Measurements from ENCODE around the gene LGI1. TPM values are rescaled to one million over a fixed set of nuclear protein-coding genes. Genes with fewer than 3 reads are reported as not detected.
A peak's percentile ranks its signal among the peaks of the same experiment; 100 is the strongest.

LGI1 gene
- total RNA-seq, 2 experiments from 2014 or later, result not detected

DNA sequence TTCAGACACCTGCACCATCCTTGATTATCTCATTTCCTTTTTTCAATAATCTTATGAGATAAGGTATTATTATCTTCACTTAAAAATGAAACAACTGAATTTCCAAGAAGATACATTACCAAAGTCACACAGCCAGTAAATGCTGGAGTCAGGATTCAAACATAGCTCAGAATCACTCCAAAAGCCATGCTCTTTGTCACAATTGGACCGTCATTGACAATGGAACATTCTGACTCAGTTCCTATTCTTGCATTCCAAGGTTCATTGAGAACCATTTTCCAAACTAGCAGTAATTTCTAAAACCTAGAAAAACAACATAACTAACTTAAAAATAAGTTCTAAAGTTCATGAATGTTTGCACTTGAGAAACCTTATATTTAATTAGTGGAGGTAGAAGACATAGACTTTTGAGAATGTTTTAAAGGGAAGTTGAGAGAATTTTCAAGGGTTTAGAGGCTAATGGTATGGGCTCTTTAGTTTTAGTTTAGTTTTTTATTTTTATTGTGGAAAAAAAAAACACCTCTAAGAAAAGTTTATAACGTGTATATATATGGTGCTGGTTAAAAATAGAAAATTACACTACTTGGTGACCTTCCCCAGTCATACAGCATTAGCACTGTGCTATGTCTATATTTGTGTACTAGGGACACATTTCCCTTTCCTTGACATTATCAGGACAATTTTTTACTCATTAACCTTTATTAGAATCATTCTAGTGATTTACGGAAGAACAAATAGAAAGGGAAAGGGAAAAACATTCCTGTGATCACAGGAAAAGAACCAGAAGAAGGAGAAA, 30.9 kb downstream of the LGI1 start:
- ATAC-seq (no peak), DNase-seq (no peak)
- ChIA-PET CTCF (no interaction called here), POLR2A (no interaction called here)
- Mint-ChIP-seq H3K9me3 (ENCODE audit: insufficient read depth) (no peaks in the 10 kb centered on the region), H3K4me3 (no peak overlapping the region), H3K36me3 (ENCODE audit: low read depth) (no peaks in the 10 kb centered on the region), H3K4me1 (ENCODE audit: low read depth) (no peaks in the 10 kb centered on the region), H3K27me3 (ENCODE audit: low read depth) (peaks cover 2% of the 10 kb centered on the region), H3K27ac (no peak overlapping the region)

GRCh38 chr10:93790439-93790838, 32.7 kb downstream of the LGI1 start:
- no peak for ATAC-seq
- H3K36me3 Mint-ChIP-seq (ENCODE audit: low read depth), result no peaks in the 10 kb centered on the region
- H3K27me3 Mint-ChIP-seq (ENCODE audit: low read depth), result peaks cover 2% of the 10 kb centered on the region
- H3K4me3 Mint-ChIP-seq, result no peak overlapping the region
- POLR2A ChIA-PET, result no interaction called here
- H3K27ac Mint-ChIP-seq, result no peak overlapping the region
- H3K4me1 Mint-ChIP-seq (ENCODE audit: low read depth), result no peaks in the 10 kb centered on the region
- no peaks in the 10 kb centered on the region for H3K9me3 Mint-ChIP-seq (ENCODE audit: insufficient read depth)
- no peak for DNase-seq
- CTCF ChIA-PET, result no interaction called here

DNA sequence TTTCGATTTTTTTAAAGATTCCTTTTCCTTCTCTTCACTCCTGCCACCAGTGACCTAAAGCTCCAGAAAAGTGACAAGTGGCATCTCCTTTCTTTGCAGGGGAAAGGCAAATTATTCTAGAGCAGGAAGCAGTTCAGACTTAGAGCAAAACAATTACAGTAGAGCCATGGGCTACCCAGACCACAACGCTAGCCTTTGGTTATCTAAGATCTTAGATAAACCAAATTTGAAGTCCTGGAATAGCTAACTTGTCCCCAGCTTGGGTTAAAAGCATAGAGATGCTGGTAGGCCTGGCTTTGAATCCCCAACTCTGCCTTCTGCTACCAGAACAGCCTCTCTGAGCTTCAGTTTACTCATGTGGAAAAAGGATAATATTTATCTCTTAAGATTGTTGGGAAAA, 38.4 kb downstream of the LGI1 start:
- Mint-ChIP-seq H3K4me1 (ENCODE audit: low read depth) (no peaks in the 10 kb centered on the region), H3K36me3 (ENCODE audit: low read depth) (no peaks in the 10 kb centered on the region), H3K4me3 (no peak overlapping the region), H3K9me3 (ENCODE audit: insufficient read depth) (no peaks in the 10 kb centered on the region), H3K27me3 (ENCODE audit: low read depth) (no peaks in the 10 kb centered on the region), H3K27ac (no peak overlapping the region)
- CTCF ChIA-PET, result no interaction called here
- POLR2A ChIA-PET, result no interaction called here
- no peak for DNase-seq
- ATAC-seq, result no peak

GRCh38 chr10:93797825-93798224, 40.1 kb downstream of the LGI1 start:
- Mint-ChIP-seq H3K4me3 (no peak overlapping the region), H3K4me1 (ENCODE audit: low read depth) (no peaks in the 10 kb centered on the region), H3K9me3 (ENCODE audit: insufficient read depth) (no peaks in the 10 kb centered on the region), H3K27me3 (ENCODE audit: low read depth) (no peaks in the 10 kb centered on the region), H3K36me3 (ENCODE audit: low read depth) (no peaks in the 10 kb centered on the region), H3K27ac (no peak overlapping the region)
- ATAC-seq (no peak), DNase-seq (no peak)
- ChIA-PET CTCF (no interaction called here), POLR2A (no interaction called here)

DNA sequence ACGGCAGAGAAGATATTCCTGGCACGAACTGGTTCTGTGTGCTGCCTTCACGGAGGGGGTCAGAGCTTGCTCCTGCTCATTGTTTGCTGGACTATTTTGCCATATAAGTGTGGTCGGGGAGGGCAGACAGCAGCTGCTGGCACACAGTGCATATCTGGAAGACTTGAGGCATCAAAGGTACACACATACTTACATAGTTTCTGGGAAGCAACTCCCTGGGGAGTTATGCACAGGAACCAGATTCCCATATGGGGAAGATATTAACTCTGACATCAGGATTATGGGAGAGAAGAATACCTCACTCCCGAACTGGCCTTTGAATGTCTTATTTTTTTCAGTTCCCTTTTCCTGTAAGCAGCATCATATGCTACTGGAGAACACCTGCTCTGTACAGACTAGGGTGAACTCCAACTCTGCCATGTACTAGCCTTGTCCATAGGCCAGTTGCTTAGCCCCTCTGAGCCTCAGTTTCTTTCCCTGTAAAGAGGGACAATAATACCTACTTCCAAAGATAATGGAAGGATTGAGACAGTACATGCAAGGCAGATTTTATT, 41.5 kb downstream of the LGI1 start:
- no peaks in the 10 kb centered on the region for H3K9me3 Mint-ChIP-seq (ENCODE audit: insufficient read depth)
- no peak overlapping the region for H3K4me3 Mint-ChIP-seq
- H3K27ac Mint-ChIP-seq, result no peak overlapping the region
- ATAC-seq (no peak), DNase-seq (no peak)
- no peaks in the 10 kb centered on the region for H3K4me1 Mint-ChIP-seq (ENCODE audit: low read depth)
- ChIA-PET POLR2A (no interaction called here), CTCF (no interaction called here)
- no peaks in the 10 kb centered on the region for H3K36me3 Mint-ChIP-seq (ENCODE audit: low read depth)
- H3K27me3 Mint-ChIP-seq (ENCODE audit: low read depth), result peaks cover 8% of the 10 kb centered on the region

- no peak for DNase-seq
- no peak for ATAC-seq
- no peaks in the 10 kb centered on the region for H3K9me3 Mint-ChIP-seq (ENCODE audit: insufficient read depth)
- H3K36me3 Mint-ChIP-seq (ENCODE audit: low read depth), result no peaks in the 10 kb centered on the region
- ChIA-PET POLR2A (no interaction called here), CTCF (no interaction called here)
- H3K4me3 Mint-ChIP-seq, result no peak overlapping the region
- H3K4me1 Mint-ChIP-seq (ENCODE audit: low read depth), result no peaks in the 10 kb centered on the region
- H3K27ac Mint-ChIP-seq, result no peak overlapping the region
- peaks cover 11% of the 10 kb centered on the region for H3K27me3 Mint-ChIP-seq (ENCODE audit: low read depth)
These were observed 46.5 kb downstream of the LGI1 start for GRCh38 chr10:93804200-93804599.

GRCh38 chr10:93806903-93807302, 49.2 kb downstream of the LGI1 start:
- Mint-ChIP-seq H3K4me3 (no peak overlapping the region), H3K27me3 (ENCODE audit: low read depth) (peaks cover 11% of the 10 kb centered on the region), H3K9me3 (ENCODE audit: insufficient read depth) (no peaks in the 10 kb centered on the region), H3K4me1 (ENCODE audit: low read depth) (no peaks in the 10 kb centered on the region), H3K36me3 (ENCODE audit: low read depth) (no peaks in the 10 kb centered on the region), H3K27ac (no peak overlapping the region)
- ChIA-PET CTCF (no interaction called here), POLR2A (no interaction called here)
- DNase-seq, result no peak
- no peak for ATAC-seq

DNA sequence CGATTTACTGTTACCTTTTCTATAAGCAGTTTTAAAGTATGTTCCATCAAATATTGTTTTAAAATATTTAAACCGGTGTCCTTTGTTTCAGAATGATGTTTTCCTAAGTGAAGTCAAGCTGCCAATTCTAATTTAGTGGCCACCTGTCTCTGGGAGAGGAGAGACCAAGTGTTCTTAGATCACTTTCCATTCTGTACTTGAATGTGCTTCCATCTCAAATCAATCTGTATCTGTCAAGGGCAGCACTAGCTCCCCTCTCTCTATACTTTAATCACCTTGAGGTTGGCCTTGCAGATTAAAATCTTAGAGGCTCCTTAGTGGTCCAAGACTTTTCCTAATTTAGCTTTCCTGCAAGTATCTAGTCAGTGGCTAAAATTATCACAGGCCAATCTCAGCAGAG, 49.6 kb downstream of the LGI1 start:
- ChIA-PET POLR2A (interaction anchor here (0.7 kb wide), 1 partner anchor 657 kb away, joined by 3 read pairs; no protein-coding TSS in a partner anchor), CTCF (interaction anchor here (1.5 kb wide), 1 partner anchor 52 kb away, joined by 3 read pairs; no protein-coding TSS in a partner anchor)
- peaks cover 11% of the 10 kb centered on the region for H3K27me3 Mint-ChIP-seq (ENCODE audit: low read depth)
- H3K4me3 Mint-ChIP-seq, result no peak overlapping the region
- no peak overlapping the region for H3K27ac Mint-ChIP-seq
- no peaks in the 10 kb centered on the region for H3K9me3 Mint-ChIP-seq (ENCODE audit: insufficient read depth)
- ATAC-seq (no peak), DNase-seq (no peak)
- no peaks in the 10 kb centered on the region for H3K4me1 Mint-ChIP-seq (ENCODE audit: low read depth)
- no peaks in the 10 kb centered on the region for H3K36me3 Mint-ChIP-seq (ENCODE audit: low read depth)

DNA sequence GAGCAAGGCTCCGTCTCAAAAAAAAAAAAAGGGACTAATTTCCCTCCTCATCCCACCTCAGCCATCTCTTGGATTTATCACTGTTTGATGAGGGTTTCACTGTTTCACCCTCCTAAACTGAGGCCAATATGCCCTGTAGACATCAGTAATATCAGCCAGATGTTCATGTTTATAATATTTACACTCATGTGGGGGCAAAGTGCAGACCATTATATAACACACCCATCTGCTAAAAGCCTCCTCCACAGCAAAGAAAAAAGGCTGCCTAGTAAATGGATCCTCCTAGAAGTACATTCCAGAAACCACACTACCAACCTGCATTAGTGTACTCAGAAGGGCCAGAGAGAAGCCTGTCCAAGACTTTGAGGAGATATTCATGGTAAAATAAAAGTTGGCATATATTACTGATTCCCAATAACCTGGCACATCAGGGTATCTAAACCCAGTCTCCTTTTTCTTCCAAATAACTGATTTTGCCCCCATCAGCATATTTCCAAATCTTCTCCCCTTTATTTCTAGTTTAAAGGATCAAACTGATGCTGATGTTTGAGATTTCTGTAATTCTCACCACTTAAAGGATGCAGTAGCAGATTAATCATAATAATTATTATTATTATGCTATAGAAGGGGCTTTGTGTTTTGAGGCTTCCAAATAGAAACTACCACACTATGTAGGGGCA, 55.1 kb downstream of the LGI1 start:
- peaks cover 19% of the 10 kb centered on the region for H3K27me3 Mint-ChIP-seq (ENCODE audit: low read depth)
- H3K36me3 Mint-ChIP-seq (ENCODE audit: low read depth), result no peaks in the 10 kb centered on the region
- H3K9me3 Mint-ChIP-seq (ENCODE audit: insufficient read depth), result no peaks in the 10 kb centered on the region
- no peak overlapping the region for H3K4me3 Mint-ChIP-seq
- ChIA-PET POLR2A (no interaction called here), CTCF (interaction anchor here (1.7 kb wide), 1 partner anchor 8 kb away, joined by 6 read pairs; no protein-coding TSS in a partner anchor)
- H3K4me1 Mint-ChIP-seq (ENCODE audit: low read depth), result no peaks in the 10 kb centered on the region
- H3K27ac Mint-ChIP-seq, result no peak overlapping the region
- ATAC-seq (no peak), DNase-seq (no peak)

- H3K4me3 Mint-ChIP-seq, result no peak overlapping the region
- DNase-seq (peak; percentile 42), ATAC-seq (peak; percentile 61)
- H3K9me3 Mint-ChIP-seq (ENCODE audit: insufficient read depth), result no peaks in the 10 kb centered on the region
- no peaks in the 10 kb centered on the region for H3K36me3 Mint-ChIP-seq (ENCODE audit: low read depth)
- ChIA-PET CTCF (interaction anchor here (1.7 to 1.9 kb wide), 2 partner anchors 9 to 107 kb away, joined by 6 to 8 read pairs; no protein-coding TSS in a partner anchor), POLR2A (no interaction called here)
- H3K4me1 Mint-ChIP-seq (ENCODE audit: low read depth), result no peaks in the 10 kb centered on the region
- H3K27me3 Mint-ChIP-seq (ENCODE audit: low read depth), result peaks cover 23% of the 10 kb centered on the region
- no peak overlapping the region for H3K27ac Mint-ChIP-seq
These were observed 56.0 kb downstream of the LGI1 start for GRCh38 chr10:93813507-93814465.

GRCh38 chr10:93815304-93816096, 57.8 kb downstream of the LGI1 start:
- no peaks in the 10 kb centered on the region for H3K4me1 Mint-ChIP-seq (ENCODE audit: low read depth)
- ChIA-PET POLR2A (no interaction called here), CTCF (interaction anchor here (0.8 to 1.9 kb wide), 7 partner anchors 25 to 263 kb away, joined by 3 to 8 read pairs (median 4); no protein-coding TSS in a partner anchor)
- no peaks in the 10 kb centered on the region for H3K9me3 Mint-ChIP-seq (ENCODE audit: insufficient read depth)
- DNase-seq, result no peak
- ATAC-seq, result no peak
- no peaks in the 10 kb centered on the region for H3K36me3 Mint-ChIP-seq (ENCODE audit: low read depth)
- H3K4me3 Mint-ChIP-seq, result no peak overlapping the region
- H3K27me3 Mint-ChIP-seq (ENCODE audit: low read depth), result peaks cover 32% of the 10 kb centered on the region
- no peak overlapping the region for H3K27ac Mint-ChIP-seq

All from activated CD8-positive, alpha-beta T cell treated with anti-CD3 and anti-CD28 coated beads, Interleukin-2, amount 10 ng/mL, durations not matched to agents 7 days and 5 days (primary cell).